ENCODE measurements around the gene MISFA.

MISFA gene

DNA sequence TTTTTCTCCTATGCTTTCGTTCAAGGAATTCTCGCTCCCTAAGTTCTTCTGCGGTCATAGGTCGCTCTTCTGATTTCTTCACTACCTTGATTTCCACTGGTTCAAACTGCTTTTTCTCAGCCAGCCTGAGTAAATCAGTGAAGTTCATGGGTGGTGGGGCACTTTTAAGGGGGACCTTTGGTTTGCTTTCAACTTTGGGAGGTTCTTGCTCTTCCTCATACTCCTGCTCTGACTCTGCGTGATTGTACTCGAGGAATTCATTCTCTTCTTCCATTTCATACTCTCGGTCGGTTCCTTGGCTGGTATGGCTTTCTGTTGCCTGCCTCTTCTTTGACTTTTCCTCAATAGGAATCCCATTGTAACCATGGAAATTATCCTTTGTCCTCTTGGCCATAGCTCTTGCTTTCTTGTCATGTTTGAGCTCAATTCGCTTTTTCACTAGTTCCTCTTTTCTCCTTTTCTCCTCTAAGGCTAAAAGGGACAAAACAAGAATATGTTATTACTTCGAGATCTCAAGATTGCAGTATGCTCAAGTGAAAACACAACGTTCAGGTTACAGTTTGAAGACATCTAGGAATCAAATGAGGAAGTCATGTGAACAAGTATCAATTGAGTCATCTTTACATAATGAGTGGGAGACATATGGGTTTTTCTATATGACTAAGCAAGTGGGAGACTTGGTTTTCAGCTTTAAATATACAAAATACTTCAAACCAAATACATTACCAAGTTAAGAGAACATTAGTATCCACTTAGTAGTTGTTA, 16.2 kb downstream of the MISFA start:
- DNase-seq: no peak
- Histone ChIP-seq H3K4me3 (ENCODE audit: low read depth, low read length) (no peak overlapping the region), H3K9me3 (no peaks in the 10 kb centered on the region)

DNA sequence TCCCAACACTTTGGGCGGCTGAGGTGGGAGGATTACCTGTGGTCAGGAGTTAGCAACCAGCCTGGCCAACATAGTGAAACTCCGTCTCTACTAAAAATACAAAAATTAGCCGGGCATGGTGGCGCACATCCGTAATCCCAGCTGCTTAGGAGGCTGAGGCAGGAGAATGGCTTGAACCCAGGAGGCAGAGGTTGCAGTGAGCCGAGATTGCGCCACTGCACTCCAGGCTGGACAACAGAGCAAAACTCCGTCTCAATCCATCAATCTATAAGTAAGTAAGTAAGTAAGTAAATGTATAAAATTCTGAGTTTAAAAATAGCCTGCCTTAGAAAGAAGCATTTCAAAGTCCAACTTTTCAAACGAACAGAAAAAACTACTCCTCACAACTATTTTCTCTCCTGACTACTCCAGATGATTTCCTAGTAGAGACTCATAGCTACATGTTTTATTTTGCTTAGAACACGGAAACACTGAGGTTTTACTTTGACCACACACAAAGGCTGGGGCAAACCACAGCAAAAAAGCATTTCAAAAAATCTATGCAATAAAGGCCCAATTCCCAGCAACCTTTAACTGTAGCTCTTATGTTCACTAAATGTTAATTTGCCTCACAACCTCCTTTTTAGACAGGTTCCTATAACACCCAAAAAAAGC, 18.2 kb downstream of the MISFA start:
- TF ChIP-seq, protein P1, sequence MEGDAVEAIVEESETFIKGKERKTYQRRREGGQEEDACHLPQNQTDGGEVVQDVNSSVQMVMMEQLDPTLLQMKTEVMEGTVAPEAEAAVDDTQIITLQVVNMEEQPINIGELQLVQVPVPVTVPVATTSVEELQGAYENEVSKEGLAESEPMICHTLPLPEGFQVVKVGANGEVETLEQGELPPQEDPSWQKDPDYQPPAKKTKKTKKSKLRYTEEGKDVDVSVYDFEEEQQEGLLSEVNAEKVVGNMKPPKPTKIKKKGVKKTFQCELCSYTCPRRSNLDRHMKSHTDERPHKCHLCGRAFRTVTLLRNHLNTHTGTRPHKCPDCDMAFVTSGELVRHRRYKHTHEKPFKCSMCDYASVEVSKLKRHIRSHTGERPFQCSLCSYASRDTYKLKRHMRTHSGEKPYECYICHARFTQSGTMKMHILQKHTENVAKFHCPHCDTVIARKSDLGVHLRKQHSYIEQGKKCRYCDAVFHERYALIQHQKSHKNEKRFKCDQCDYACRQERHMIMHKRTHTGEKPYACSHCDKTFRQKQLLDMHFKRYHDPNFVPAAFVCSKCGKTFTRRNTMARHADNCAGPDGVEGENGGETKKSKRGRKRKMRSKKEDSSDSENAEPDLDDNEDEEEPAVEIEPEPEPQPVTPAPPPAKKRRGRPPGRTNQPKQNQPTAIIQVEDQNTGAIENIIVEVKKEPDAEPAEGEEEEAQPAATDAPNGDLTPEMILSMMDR (IDR thresholded peaks at IDR 0.05; ENCODE audit: low read depth, low read length): no peak
- H3K4me3 ChIP-seq (ENCODE audit: low read depth, low read length): no peak overlapping the region
- H3K36me3 ChIP-seq: no peaks in the 10 kb centered on the region; the same call in 1 of the 2 replicates
- H3K27me3 ChIP-seq: no peaks in the 10 kb centered on the region
- no peaks in the 10 kb centered on the region for H3K9me3 ChIP-seq
- no peaks in the 10 kb centered on the region for H3K4me1 ChIP-seq
- DNase-seq: no peak

More for the DNA sequence above, 16.2 kb downstream of the MISFA start:
- no peaks in the 10 kb centered on the region for H3K4me1 ChIP-seq
- H3K27me3 ChIP-seq: no peaks in the 10 kb centered on the region
- TF ChIP-seq, protein P1 (IDR thresholded peaks at IDR 0.05; ENCODE audit: low read depth, low read length): no peak
- no peaks in the 10 kb centered on the region; the same call in 1 of the 2 replicates for H3K36me3 ChIP-seq

DNA sequence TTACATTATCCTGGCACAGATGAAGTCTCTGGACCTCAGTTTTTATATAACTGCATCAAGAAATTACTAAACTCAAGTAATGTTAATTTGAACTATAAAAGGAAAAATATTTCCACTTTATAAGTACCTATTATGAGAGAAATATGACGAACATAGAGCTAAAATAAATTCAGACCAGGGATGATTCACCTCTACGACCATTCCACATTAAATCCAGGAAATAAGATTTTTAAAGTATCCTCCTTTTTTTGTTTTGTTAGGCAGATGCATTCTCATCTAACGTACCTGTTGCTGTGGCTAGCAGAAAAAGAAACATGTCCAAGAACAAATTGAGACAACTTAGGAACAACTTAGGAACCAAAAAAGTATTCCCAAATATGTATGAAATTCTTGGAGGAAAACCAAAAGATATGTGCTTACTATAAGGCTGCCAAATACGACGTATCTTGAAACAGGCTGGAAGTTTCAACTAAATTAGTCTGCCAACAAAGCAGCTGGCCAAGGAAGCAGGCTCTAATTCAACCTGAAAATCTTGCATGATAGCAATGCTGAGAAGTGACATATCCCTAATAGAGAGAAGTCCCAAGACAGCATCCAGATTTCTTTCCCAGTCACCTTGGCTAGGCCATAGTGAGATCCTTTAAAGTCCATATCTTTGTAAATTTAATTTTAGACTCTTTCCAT, 18.9 kb downstream of the MISFA start:
- Histone ChIP-seq H3K9me3 (no peaks in the 10 kb centered on the region), H3K36me3 (no peaks in the 10 kb centered on the region; the same call in 1 of the 2 replicates), H3K4me3 (ENCODE audit: low read depth, low read length) (no peak overlapping the region), H3K4me1 (no peaks in the 10 kb centered on the region), H3K27me3 (no peaks in the 10 kb centered on the region)
- DNase-seq: no peak
- TF ChIP-seq, protein P1 (IDR thresholded peaks at IDR 0.05; ENCODE audit: low read depth, low read length): no peak

GRCh38 chr11:18623707-18624106, 24.1 kb downstream of the MISFA start:
- Histone ChIP-seq H3K27me3 (no peaks in the 10 kb centered on the region), H3K9me3 (no peaks in the 10 kb centered on the region), H3K4me1 (no peaks in the 10 kb centered on the region), H3K4me3 (ENCODE audit: low read depth, low read length) (no peak overlapping the region), H3K36me3 (no peaks in the 10 kb centered on the region)
- TF ChIP-seq, protein P1 (IDR thresholded peaks at IDR 0.05; ENCODE audit: low read depth, low read length): no peak
- no peak for DNase-seq

DNA sequence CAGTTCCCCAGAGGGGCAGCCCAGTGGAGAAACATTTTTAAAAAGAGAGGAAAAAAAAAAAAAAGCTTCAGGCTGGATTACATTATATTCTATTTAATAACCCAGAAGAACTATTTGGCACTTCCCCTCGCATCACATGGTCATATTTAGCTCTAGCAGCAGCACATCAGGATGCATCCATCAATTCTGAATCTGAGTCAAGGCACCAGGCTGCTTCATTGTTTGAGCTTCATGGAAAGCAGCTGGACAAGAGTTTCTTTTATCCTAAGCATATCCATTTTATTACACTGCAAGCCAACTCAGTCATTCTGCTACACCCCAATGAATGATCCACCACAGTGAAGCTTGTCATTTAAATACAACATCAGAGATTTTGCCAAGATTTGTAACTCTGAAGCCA, 24.6 kb downstream of the MISFA start:
- no peak overlapping the region for H3K4me3 ChIP-seq (ENCODE audit: low read depth, low read length)
- H3K27me3 ChIP-seq: no peaks in the 10 kb centered on the region
- no peaks in the 10 kb centered on the region for H3K36me3 ChIP-seq
- TF ChIP-seq, protein P1 (IDR thresholded peaks at IDR 0.05; ENCODE audit: low read depth, low read length): no peak
- no peak for DNase-seq
- no peaks in the 10 kb centered on the region for H3K9me3 ChIP-seq
- H3K4me1 ChIP-seq: no peaks in the 10 kb centered on the region

Measured in BE2C (cell line).